NB4 (cell line): ENCODE measurements around the gene DNAJC9.
A peak's percentile ranks its signal among the peaks of the same experiment; 100 is the strongest.

ENCODE experiments used
- DNase-seq: peaks from one replicate; pipeline ENCODE4 v3.0.0; 2010; ENCODE audit warnings: low read depth
- H3K4me3 ChIP-seq: one replicate; pipeline ENCODE4 v1.5.1; 2011; ENCODE audit warnings: mild to moderate bottlenecking, low read depth, low read length, moderate library complexity
- MYC ChIP-seq: IDR thresholded peaks from 2 replicates; pipeline ENCODE4 v1.6.1; 2011; ENCODE audit warnings: low read depth, low read length
- POLR2A ChIP-seq: IDR thresholded peaks from 2 replicates; pipeline ENCODE4 v1.6.1; 2011; ENCODE audit warnings: mild to moderate bottlenecking; ENCODE audit not compliant: insufficient read length; ENCODE audit errors: extremely low read depth
- TF ChIP-seq, protein P1 (sequence below): IDR thresholded peaks from one replicate; pipeline ENCODE4 v1.5.1; 2012; ENCODE audit warnings: low read depth, low read length
- TF ChIP-seq, protein P2 (sequence below): IDR thresholded peaks from 2 replicates; pipeline ENCODE4 v1.6.1; 2011; ENCODE audit warnings: low read depth, low read length

Gene DNAJC9

GRCh38 chr10:73253225-73253555 lies 6.1 kb upstream of the DNAJC9 start:
- peak overlapping the region; percentile 92 for H3K4me3 ChIP-seq
- peak; percentile 49 for DNase-seq
- TF ChIP-seq, protein P1, sequence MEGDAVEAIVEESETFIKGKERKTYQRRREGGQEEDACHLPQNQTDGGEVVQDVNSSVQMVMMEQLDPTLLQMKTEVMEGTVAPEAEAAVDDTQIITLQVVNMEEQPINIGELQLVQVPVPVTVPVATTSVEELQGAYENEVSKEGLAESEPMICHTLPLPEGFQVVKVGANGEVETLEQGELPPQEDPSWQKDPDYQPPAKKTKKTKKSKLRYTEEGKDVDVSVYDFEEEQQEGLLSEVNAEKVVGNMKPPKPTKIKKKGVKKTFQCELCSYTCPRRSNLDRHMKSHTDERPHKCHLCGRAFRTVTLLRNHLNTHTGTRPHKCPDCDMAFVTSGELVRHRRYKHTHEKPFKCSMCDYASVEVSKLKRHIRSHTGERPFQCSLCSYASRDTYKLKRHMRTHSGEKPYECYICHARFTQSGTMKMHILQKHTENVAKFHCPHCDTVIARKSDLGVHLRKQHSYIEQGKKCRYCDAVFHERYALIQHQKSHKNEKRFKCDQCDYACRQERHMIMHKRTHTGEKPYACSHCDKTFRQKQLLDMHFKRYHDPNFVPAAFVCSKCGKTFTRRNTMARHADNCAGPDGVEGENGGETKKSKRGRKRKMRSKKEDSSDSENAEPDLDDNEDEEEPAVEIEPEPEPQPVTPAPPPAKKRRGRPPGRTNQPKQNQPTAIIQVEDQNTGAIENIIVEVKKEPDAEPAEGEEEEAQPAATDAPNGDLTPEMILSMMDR = no peak
- TF ChIP-seq POLR2A (no peak), MYC (no peak)
- TF ChIP-seq, protein P2, sequence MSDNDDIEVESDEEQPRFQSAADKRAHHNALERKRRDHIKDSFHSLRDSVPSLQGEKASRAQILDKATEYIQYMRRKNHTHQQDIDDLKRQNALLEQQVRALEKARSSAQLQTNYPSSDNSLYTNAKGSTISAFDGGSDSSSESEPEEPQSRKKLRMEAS = no peak

DNA sequence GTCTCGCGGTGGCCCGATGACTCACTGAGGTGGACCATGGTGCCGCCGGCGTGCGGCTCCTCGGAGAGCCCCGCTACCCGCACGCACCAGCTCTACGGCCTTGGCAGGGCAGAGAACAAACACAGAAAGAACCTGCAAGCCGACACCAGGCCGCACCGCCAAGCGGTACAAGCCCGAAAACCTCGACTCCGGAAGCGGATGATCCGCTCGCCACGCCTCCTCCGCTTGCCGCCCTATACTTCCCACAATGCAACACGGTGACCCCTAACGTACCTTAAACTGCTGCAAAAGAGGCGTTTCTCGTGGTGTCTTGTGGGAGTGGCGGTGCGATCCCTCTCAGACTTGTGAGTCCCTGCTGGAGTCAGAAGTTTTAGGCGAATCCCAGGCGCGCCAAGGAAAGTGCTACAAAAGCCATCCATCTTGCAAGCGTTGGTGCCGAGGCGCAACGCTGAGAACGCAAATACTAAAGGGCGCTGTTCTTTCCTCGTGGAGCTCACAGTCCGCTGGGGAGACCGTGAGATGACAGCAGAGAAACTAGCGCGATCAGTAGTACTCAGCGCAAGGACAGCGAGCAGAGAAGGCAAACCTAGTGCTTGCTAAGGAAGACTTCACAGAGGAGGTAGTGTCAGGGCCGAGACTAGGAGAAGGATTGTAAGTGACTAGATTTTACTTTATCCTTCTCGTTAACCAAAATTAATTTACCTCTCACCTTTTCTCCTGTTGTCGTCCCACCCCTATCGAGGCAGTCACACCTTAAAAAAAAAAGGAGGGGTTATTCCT lies 5.6 kb upstream of the DNAJC9 start, which contains the start of gene MRPS16:
Gene MRPS16, minus strand, starts transcription at position 200 of the 780 bp plus-strand sequence. Its CDS starts 162 bp downstream, at position 38.
- H3K4me3 ChIP-seq = peak within 1 kb of the TSS; percentile 92
- DNase-seq = peak; percentile 99
- TF ChIP-seq MYC = peak; percentile 99
- TF ChIP-seq, protein P1 = no peak
- TF ChIP-seq POLR2A = peak; percentile 98
- TF ChIP-seq, protein P2 = peak; percentile 93

DNA sequence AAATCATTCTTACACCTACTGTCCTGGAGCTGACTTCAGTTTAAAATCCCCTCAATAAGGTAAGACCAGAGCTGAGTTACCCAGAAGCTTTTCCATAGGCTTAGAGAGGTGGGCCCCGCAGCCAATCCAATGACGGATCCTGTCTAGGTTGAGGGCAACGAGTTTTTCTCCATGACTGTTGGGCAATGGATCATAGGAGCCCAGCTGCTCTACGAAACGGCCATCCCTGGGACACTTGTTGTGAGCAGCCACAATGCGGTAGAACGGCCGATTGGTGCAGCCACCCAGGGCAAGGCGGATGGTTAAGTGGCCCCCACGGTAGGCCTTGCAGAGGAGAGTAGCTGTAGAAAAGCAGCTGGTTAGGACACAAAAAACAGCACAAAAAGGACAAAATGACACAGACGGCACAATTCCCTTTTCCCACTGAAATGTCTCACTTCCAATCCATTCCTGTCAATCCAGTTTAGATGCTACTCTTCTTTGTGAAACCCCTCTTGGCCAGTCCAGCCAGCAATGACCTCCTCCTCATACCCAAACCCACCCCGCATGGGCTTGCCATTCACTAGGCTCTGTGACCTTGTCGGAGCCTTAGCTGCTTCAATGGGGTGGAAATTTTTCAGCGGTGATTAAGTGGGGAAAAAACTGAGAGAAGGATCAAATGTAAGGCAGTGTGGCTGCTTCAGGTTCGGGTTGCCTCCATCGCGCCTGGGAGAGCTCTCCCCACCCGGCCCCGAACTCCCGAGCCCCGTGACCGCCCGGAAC lies 4.8 kb upstream of the DNAJC9 start:
- peak; percentile 72 for DNase-seq

DNA sequence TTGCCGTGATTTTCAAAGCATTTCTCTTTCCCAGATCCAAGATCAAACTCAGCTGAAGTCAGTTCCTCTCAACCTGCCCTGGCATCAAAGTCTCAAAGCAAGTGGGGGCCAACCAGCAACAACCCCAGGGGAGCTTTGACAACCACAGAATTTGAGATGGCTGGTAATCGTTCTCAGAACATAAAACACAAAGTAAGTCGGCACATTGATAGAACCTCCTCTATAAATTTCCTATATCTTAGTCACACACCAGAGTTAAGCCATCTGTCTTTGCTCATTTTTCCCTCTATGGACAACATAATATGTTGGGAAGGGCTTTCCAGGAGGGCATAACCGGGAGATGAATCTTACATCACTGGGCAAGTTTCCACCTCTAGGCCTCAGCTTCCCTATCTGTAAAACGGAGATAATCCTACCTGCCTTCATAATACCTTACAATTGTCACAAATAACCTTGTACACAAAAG lies 1.2 kb upstream of the DNAJC9 start:
- H3K4me3 ChIP-seq = peak overlapping the region; percentile 73
- TF ChIP-seq, protein P2 = no peak
- no peak for TF ChIP-seq MYC
- TF ChIP-seq, protein P1 = no peak
- peak; percentile 38 for DNase-seq

More for the DNA sequence above, 4.8 kb upstream of the DNAJC9 start:
- TF ChIP-seq MYC = 0 out of 2 replicates have a peak, but pooled peaks have one; percentile 32
- peak; percentile 30 for TF ChIP-seq POLR2A
- TF ChIP-seq, protein P2 = 0 out of 2 replicates have a peak, but pooled peaks have one; percentile 54
- TF ChIP-seq, protein P1 = no peak
- H3K4me3 ChIP-seq = peak overlapping the region; percentile 92

DNA sequence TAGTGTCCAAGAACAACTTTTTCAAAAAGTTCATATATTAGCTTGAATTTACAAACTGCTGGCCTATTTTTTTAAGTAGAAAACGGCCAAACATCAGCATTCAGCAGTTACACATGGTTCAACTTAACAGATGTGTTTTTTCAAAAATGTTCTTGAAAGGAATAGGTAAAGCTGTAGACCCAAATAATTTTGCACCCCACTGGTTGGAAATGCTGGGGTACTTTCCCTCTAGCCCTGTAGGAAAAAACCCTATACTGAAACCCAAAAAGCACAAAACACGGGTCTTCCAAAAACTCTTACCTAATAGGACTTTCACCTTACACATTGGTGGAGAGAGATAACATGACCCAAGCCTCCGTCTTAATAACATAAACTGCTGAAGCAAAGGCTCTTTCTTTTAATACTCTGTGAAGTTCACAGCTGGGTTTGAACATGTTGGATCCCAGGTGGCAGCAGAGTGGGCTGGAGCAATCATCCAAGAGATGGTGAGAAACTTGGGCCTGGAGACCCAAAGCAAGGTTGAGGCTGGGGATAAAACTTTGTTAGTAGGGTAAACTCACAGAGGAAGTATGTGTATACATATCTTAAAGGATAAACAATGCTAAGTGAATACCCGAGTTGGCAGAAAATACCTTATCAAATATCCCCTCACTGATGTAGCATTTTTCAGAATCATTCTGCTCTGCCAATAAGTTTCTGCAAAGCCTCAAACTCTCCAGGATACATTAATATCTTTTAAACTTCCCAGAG lies 629 bp upstream of the DNAJC9 start:
- H3K4me3 ChIP-seq = peak overlapping the region; percentile 73
- peak; percentile 41 for DNase-seq
- no peak for TF ChIP-seq POLR2A
- 0 out of 2 replicates have a peak, but pooled peaks have one; percentile 13 for TF ChIP-seq MYC
